ENCODE data around the gene NDFIP1. TPM values are rescaled to one million over a fixed set of nuclear protein-coding genes. Genes with fewer than 3 reads are reported as not detected.
A peak's percentile ranks its signal among the peaks of the same experiment; 100 is the strongest.
"Not testable (repeated sequence)": the region's sequence is repeated elsewhere in the genome, so short reads cannot be mapped to it uniquely, and the experiment has no call there.

NDFIP1 gene
- total RNA-seq = 37.7 and 53.0 TPM in 2 replicates

- peak; percentile 84 to 86 for DNase-seq (ENCODE audit: low read depth in 2 of 2)
Measured at GRCh38 chr5:142108432-142109330, at the start of gene NDFIP1. TSS of gene NDFIP1 (plus strand) at chr5:142108779. CDS start at chr5:142108975, 196 bp downstream.

- peak in 1 of 2 donors; percentile 21 for DNase-seq (ENCODE audit: low read depth in 2 of 2)
Measured at GRCh38 chr5:142059304-142059940, 49.2 kb upstream of the NDFIP1 start.

- no peak for DNase-seq (ENCODE audit: low read depth in 2 of 2)
Measured at GRCh38 chr5:142063376-142063775, 45.2 kb upstream of the NDFIP1 start.

GRCh38 chr5:142063878-142064331 is 44.7 kb upstream of the NDFIP1 start:
- peak; percentile 59 to 70 for DNase-seq (ENCODE audit: low read depth in 2 of 2)

GRCh38 chr5:142065273-142065672 is 43.3 kb upstream of the NDFIP1 start:
- peak in 1 of 2 donors; percentile 10 for DNase-seq (ENCODE audit: low read depth in 2 of 2)

GRCh38 chr5:142069606-142070399 is 38.8 kb upstream of the NDFIP1 start:
- DNase-seq (ENCODE audit: low read depth in 2 of 2) = no peak

- DNase-seq (ENCODE audit: low read depth in 2 of 2) = no peak
Measured at GRCh38 chr5:142070734-142071133, 37.8 kb upstream of the NDFIP1 start.

GRCh38 chr5:142072488-142072887 is 36.1 kb upstream of the NDFIP1 start:
- no peak for DNase-seq (ENCODE audit: low read depth in 2 of 2)

GRCh38 chr5:142073362-142073988 is 35.1 kb upstream of the NDFIP1 start:
- DNase-seq (ENCODE audit: low read depth in 2 of 2) = no peak

GRCh38 chr5:142074006-142074405 is 34.6 kb upstream of the NDFIP1 start:
- no peak for DNase-seq (ENCODE audit: low read depth in 2 of 2)

GRCh38 chr5:142078221-142078620 is 30.4 kb upstream of the NDFIP1 start:
- DNase-seq (ENCODE audit: low read depth in 2 of 2) = no peak

- DNase-seq (ENCODE audit: low read depth in 2 of 2) = no peak
Measured at GRCh38 chr5:142078706-142079105, 29.9 kb upstream of the NDFIP1 start.

GRCh38 chr5:142079306-142079721 is 29.3 kb upstream of the NDFIP1 start:
- no peak for DNase-seq (ENCODE audit: low read depth in 2 of 2)

- no peak for DNase-seq (ENCODE audit: low read depth in 2 of 2)
Measured at GRCh38 chr5:142080248-142080647, 28.3 kb upstream of the NDFIP1 start.

- DNase-seq (ENCODE audit: low read depth in 2 of 2) = no peak
Measured at GRCh38 chr5:142082182-142082781, 26.3 kb upstream of the NDFIP1 start.

GRCh38 chr5:142086229-142086628 is 22.4 kb upstream of the NDFIP1 start:
- no peak for DNase-seq (ENCODE audit: low read depth in 2 of 2)

- no peak for DNase-seq (ENCODE audit: low read depth in 2 of 2)
Measured at GRCh38 chr5:142086679-142087078, 21.9 kb upstream of the NDFIP1 start.

- no peak for DNase-seq (ENCODE audit: low read depth in 2 of 2)
Measured at GRCh38 chr5:142087920-142088679, 20.5 kb upstream of the NDFIP1 start.

- not testable (repeated sequence) for DNase-seq (ENCODE audit: low read depth in 2 of 2)
Measured at GRCh38 chr5:142088855-142089479, 19.6 kb upstream of the NDFIP1 start.

GRCh38 chr5:142091012-142091411 is 17.6 kb upstream of the NDFIP1 start:
- no peak for DNase-seq (ENCODE audit: low read depth in 2 of 2)

Data from lung microvascular endothelial cell (primary cell).